GM19035 (cell line): ENCODE results near the gene GRAMD2B.
"Not testable (repeated sequence)": the region's sequence is repeated elsewhere in the genome, so short reads cannot be mapped to it uniquely, and the experiment has no call there.

Experiments
- ATAC-seq: cut with Tn5 transposase; IDR thresholded peaks from one replicate; pipeline ENCODE4 v1.9.1; 2021; ENCODE audit not compliant: unreplicated experiment

Gene GRAMD2B

GRCh38 chr5:126403876-126404275 is 19.3 kb upstream of the GRAMD2B start:
- ATAC-seq = no peak

GRCh38 chr5:126410623-126411022 is 12.6 kb upstream of the GRAMD2B start:
- no peak for ATAC-seq

GRCh38 chr5:126413856-126414255 is 9.4 kb upstream of the GRAMD2B start:
- no peak for ATAC-seq

GRCh38 chr5:126414874-126415502 is 8.2 kb upstream of the GRAMD2B start:
- ATAC-seq = no peak

GRCh38 chr5:126415789-126416188 is 7.4 kb upstream of the GRAMD2B start:
- ATAC-seq = no peak

GRCh38 chr5:126416266-126416925 is 6.8 kb upstream of the GRAMD2B start:
- ATAC-seq = no peak

GRCh38 chr5:126417178-126417577 is 6.0 kb upstream of the GRAMD2B start:
- ATAC-seq = no peak

GRCh38 chr5:126419102-126419501 is 4.1 kb upstream of the GRAMD2B start:
- no peak for ATAC-seq

GRCh38 chr5:126428421-126428820 is 5.2 kb downstream of the GRAMD2B start:
- ATAC-seq = no peak

GRCh38 chr5:126430631-126431030 is 7.4 kb downstream of the GRAMD2B start:
- ATAC-seq = no peak

GRCh38 chr5:126433701-126434100 is 10.5 kb downstream of the GRAMD2B start:
- no peak for ATAC-seq

GRCh38 chr5:126435261-126435660 is 12.1 kb downstream of the GRAMD2B start:
- no peak for ATAC-seq

GRCh38 chr5:126435714-126436113 is 12.5 kb downstream of the GRAMD2B start:
- ATAC-seq = no peak

- ATAC-seq = no peak
Observed at GRCh38 chr5:126437721-126438120, 14.5 kb downstream of the GRAMD2B start.

- peak; percentile 84 for ATAC-seq
Observed at GRCh38 chr5:126438267-126438666, 15.1 kb downstream of the GRAMD2B start.

GRCh38 chr5:126438868-126439267 is 15.7 kb downstream of the GRAMD2B start:
- no peak for ATAC-seq

- ATAC-seq = not testable (repeated sequence)
Observed at GRCh38 chr5:126439724-126440123, 16.5 kb downstream of the GRAMD2B start.

- no peak for ATAC-seq
Observed at GRCh38 chr5:126441230-126441629, 18.0 kb downstream of the GRAMD2B start.

- ATAC-seq = peak; percentile 91
Observed at GRCh38 chr5:126443374-126443851, 20.2 kb downstream of the GRAMD2B start.

- ATAC-seq = no peak
Observed at GRCh38 chr5:126444137-126444536, 20.9 kb downstream of the GRAMD2B start.

- no peak for ATAC-seq
Observed at GRCh38 chr5:126445502-126446174, 22.4 kb downstream of the GRAMD2B start.
